H9 (cell line): Measurements from ENCODE around the gene SUPT20H. TPM values are rescaled to one million over a fixed set of nuclear protein-coding genes. Genes with fewer than 3 reads are reported as not detected.

Experiments
- DNase-seq: peaks from one replicate; pipeline ENCODE4 v3.0.0-alpha.2; 2017
- H2AFZ ChIP-seq: one replicate; pipeline ENCODE4 v1.6.1; 2013; ENCODE audit warnings: mild to moderate bottlenecking, low read length, control low read depth, moderate library complexity
- H2AK5ac ChIP-seq: 2 replicates; pipeline ENCODE4 v1.6.1; 2013; ENCODE audit warnings: low read length, control low read depth, mixed read lengths; ENCODE audit not compliant: insufficient read length
- H2BK120ac ChIP-seq: one replicate; pipeline ENCODE4 v1.6.1; 2013; ENCODE audit warnings: low read depth, mild to moderate bottlenecking, low read length, control low read depth, inconsistent platforms; ENCODE audit not compliant: poor library complexity, severe bottlenecking
- H2BK12ac ChIP-seq: 2 replicates; pipeline ENCODE4 v1.6.1; 2013; ENCODE audit warnings: low read length, control low read depth, mixed read lengths, low read depth; ENCODE audit not compliant: insufficient read length
- H2BK15ac ChIP-seq: 2 replicates; pipeline ENCODE4 v1.6.1; 2013; ENCODE audit warnings: low read depth, low read length, control low read depth
- H2BK20ac ChIP-seq: one replicate; pipeline ENCODE4 v1.6.1; 2013; ENCODE audit warnings: low read depth, mild to moderate bottlenecking, low read length, control low read depth, inconsistent platforms; ENCODE audit not compliant: poor library complexity, severe bottlenecking
- H2BK5ac ChIP-seq: 2 replicates; pipeline ENCODE4 v1.6.1; 2013; ENCODE audit warnings: low read length, control low read depth, mixed read lengths; ENCODE audit not compliant: insufficient read length
- H3K14ac ChIP-seq: 2 replicates; pipeline ENCODE4 v1.6.1; 2013; ENCODE audit warnings: low read length, control low read depth; ENCODE audit not compliant: insufficient read depth
- H3K18ac ChIP-seq: 2 replicates; pipeline ENCODE4 v1.6.1; 2013; ENCODE audit warnings: low read depth, mild to moderate bottlenecking, mixed read lengths, low read length, control low read depth; ENCODE audit not compliant: insufficient read length
- H3K23ac ChIP-seq: 2 replicates; pipeline ENCODE4 v1.6.1; 2013; ENCODE audit warnings: low read length, control low read depth, mixed read lengths, low read depth; ENCODE audit not compliant: insufficient read length
- H3K23me2 ChIP-seq: 2 replicates; pipeline ENCODE4 v1.6.1; 2013; ENCODE audit warnings: low read depth, mild to moderate bottlenecking, mixed read lengths, low read length, control low read depth; ENCODE audit not compliant: insufficient read length, poor library complexity, severe bottlenecking
- H3K27ac ChIP-seq: 2 replicates; pipeline ENCODE4 v1.5.1; 2013; ENCODE audit warnings: low read length, control low read depth, mixed read lengths, low read depth; ENCODE audit not compliant: insufficient read length
- H3K27me3 ChIP-seq: 2 replicates; pipeline ENCODE4 v1.6.1; 2013; ENCODE audit warnings: low read length, control low read depth, inconsistent platforms; ENCODE audit not compliant: insufficient read depth
- H3K4ac ChIP-seq: 2 replicates; pipeline ENCODE4 v1.6.1; 2013; ENCODE audit warnings: low read depth, mild to moderate bottlenecking, control low read depth, inconsistent platforms, low read length, moderate library complexity
- H3K4me1 ChIP-seq: 2 replicates; pipeline ENCODE4 v1.6.1; 2013; ENCODE audit warnings: low read length, control low read depth, inconsistent platforms; ENCODE audit not compliant: insufficient read depth
- H3K4me2 ChIP-seq: 2 replicates; pipeline ENCODE4 v1.6.1; 2013; ENCODE audit warnings: low read length, control low read depth, mixed read lengths; ENCODE audit not compliant: insufficient read length, insufficient read depth
- H3K56ac ChIP-seq: 2 replicates; pipeline ENCODE4 v1.6.1; 2013; ENCODE audit warnings: low read depth, mild to moderate bottlenecking, mixed read lengths, low read length, control low read depth; ENCODE audit not compliant: insufficient read length
- H3K79me1 ChIP-seq: 2 replicates; pipeline ENCODE4 v1.6.1; 2013; ENCODE audit warnings: low read depth, mild to moderate bottlenecking, moderate library complexity, low read length, control low read depth, inconsistent platforms; ENCODE audit not compliant: insufficient read depth, poor library complexity, severe bottlenecking
- H3K79me2 ChIP-seq: 2 replicates; pipeline ENCODE4 v1.6.1; 2013; ENCODE audit warnings: low read length, control low read depth, inconsistent platforms; ENCODE audit not compliant: insufficient read depth
- H3K9ac ChIP-seq: 2 replicates; pipeline ENCODE4 v1.6.1; 2013; ENCODE audit warnings: low read length, control low read depth, mixed read lengths; ENCODE audit not compliant: insufficient read length; ENCODE audit errors: extremely low read depth
- H3K9me3 ChIP-seq: one replicate; pipeline ENCODE4 v1.6.1; 2013; ENCODE audit warnings: low read depth, low read length, inconsistent platforms; ENCODE audit not compliant: control insufficient read depth
- H3T11ph ChIP-seq: one replicate; pipeline ENCODE4 v1.6.1; 2013; ENCODE audit warnings: mild to moderate bottlenecking, low read length, control low read depth, inconsistent platforms
- H4K20me1 ChIP-seq: one replicate; pipeline ENCODE4 v1.6.1; 2013; ENCODE audit not compliant: control insufficient read depth, insufficient read length, insufficient read depth
- H4K5ac ChIP-seq: 2 replicates; pipeline ENCODE4 v1.6.1; 2013; ENCODE audit warnings: low read depth, mild to moderate bottlenecking, mixed read lengths, low read length, control low read depth; ENCODE audit not compliant: insufficient read length
- H4K8ac ChIP-seq: replicated peaks from 2 replicates; pipeline ENCODE4 v1.6.1; 2013; ENCODE audit warnings: low read length, control low read depth, mixed read lengths, low read depth; ENCODE audit not compliant: insufficient read length
- H4K91ac ChIP-seq: 2 replicates; pipeline ENCODE4 v1.6.1; 2013; ENCODE audit warnings: low read depth, mild to moderate bottlenecking, moderate library complexity, mixed read lengths, low read length, control low read depth; ENCODE audit not compliant: insufficient read length
- H3K27ac Mint-ChIP-seq, 3 experiments: 2 replicates in 2 of 3; 3 replicates in 1 of 3; pipeline ENCODE4 v1.8.0; 2020 to 2021; ENCODE audit warnings: mixed read lengths in 3 of 3, mild to moderate bottlenecking in 1 of 3, moderate library complexity in 1 of 3
- H3K27me3 Mint-ChIP-seq: 2 replicates; pipeline ENCODE4 v1.8.0; 2021; ENCODE audit warnings: low read depth, mild to moderate bottlenecking, moderate library complexity, mixed read lengths
- H3K36me3 Mint-ChIP-seq, 3 experiments: 2 replicates in 2 of 3; 3 replicates in 1 of 3; pipeline ENCODE4 v1.8.0; 2020 to 2021; ENCODE audit warnings: low read depth in 3 of 3, mixed read lengths in 3 of 3; ENCODE audit not compliant: insufficient read depth in 1 of 3
- H3K4me1 Mint-ChIP-seq, 2 experiments: 2 replicates each; pipeline ENCODE4 v1.8.0; 2020; ENCODE audit warnings: mixed read lengths in 2 of 2
- H3K4me3 Mint-ChIP-seq, 2 experiments: 2 replicates in 1 of 2; 3 replicates in 1 of 2; pipeline ENCODE4 v1.8.0; 2020 to 2021; ENCODE audit warnings: mild to moderate bottlenecking in 2 of 2, mixed read lengths in 2 of 2, moderate library complexity in 1 of 2
- H3K9me3 Mint-ChIP-seq, 2 experiments: 2 replicates in 1 of 2; 3 replicates in 1 of 2; pipeline ENCODE4 v1.8.0; 2020; ENCODE audit warnings: mild to moderate bottlenecking in 2 of 2, mixed read lengths in 2 of 2, moderate library complexity in 1 of 2
- CTCF ChIP-seq: fragments of 200-600 bp; sonication (generic); conservative IDR thresholded peaks from 3 replicates; pipeline ENCODE4 v1.8.0; 2021; ENCODE audit warnings: antibody characterized with exemption, mild to moderate bottlenecking
- WGBS: extraction: QIAGEN DNeasy Blood & Tissue Kit; methylation state at CpG from one replicate; pipeline ENCODE4 v1.1.7; 2013; ENCODE audit warnings: missing lambda C conversion rate, low lambda C conversion rate, mixed read lengths; ENCODE audit not compliant: insufficient read length; ENCODE audit errors: extremely low coverage; 5-methylcytosine and 5-hydroxymethylcytosine counted together
- total RNA-seq: library from RNA; stranded (reverse); gene quantifications from 2 replicates; pipeline ENCODE4 v1.2.1, GENCODE V29; 2021

Gene SUPT20H
- total RNA-seq, 1 experiment from 2014 or later = 59.5 TPM

GRCh38 chr13:37065890-37066526 is 6.5 kb upstream of the SUPT20H start:
- H3K9ac ChIP-seq = no peak overlapping the region
- H2AK5ac ChIP-seq = no peak overlapping the region
- H3K23me2 ChIP-seq = no peaks in the 10 kb centered on the region
- no peak overlapping the region for H3K18ac ChIP-seq
- H3K23ac ChIP-seq = no peak overlapping the region
- H4K8ac ChIP-seq = no peak overlapping the region
- H2AFZ ChIP-seq = no peak overlapping the region
- H2BK20ac ChIP-seq = no peak overlapping the region
- no peak overlapping the region for H3T11ph ChIP-seq
- H4K91ac ChIP-seq = no peak overlapping the region
- H4K5ac ChIP-seq = no peak overlapping the region
- Mint-ChIP-seq H3K36me3 (no peaks in the 10 kb centered on the region), H3K9me3 (no peaks in the 10 kb centered on the region), H3K27ac (peak overlapping the region in 2 of 3 experiments; percentile 4 to 27; a peak in 3 of 7 replicates), H3K27me3 (peaks cover 3% of the 10 kb centered on the region), H3K4me3 (peak overlapping the region in 1 of 2 experiments; percentile 1; a peak in 1 of 5 replicates), H3K4me1 (peaks cover 12 to 19% of the 10 kb centered on the region in 2 experiments)
- no peak overlapping the region for H3K56ac ChIP-seq
- H3K27me3 ChIP-seq = no peaks in the 10 kb centered on the region
- no peak for TF ChIP-seq CTCF
- H3K79me1 ChIP-seq = no peaks in the 10 kb centered on the region
- no peak overlapping the region for H2BK12ac ChIP-seq
- no peak overlapping the region for H2BK120ac ChIP-seq
- peak; percentile 45 for DNase-seq
- H4K20me1 ChIP-seq = no peaks in the 10 kb centered on the region
- no peak overlapping the region for H3K14ac ChIP-seq
- no peaks in the 10 kb centered on the region for H3K79me2 ChIP-seq
- H3K4me2 ChIP-seq = no peak overlapping the region
- no peak overlapping the region for H2BK15ac ChIP-seq
- H3K9me3 ChIP-seq = no peaks in the 10 kb centered on the region
- no peak overlapping the region for H3K4ac ChIP-seq
- H2BK5ac ChIP-seq = no peak overlapping the region
- H3K4me1 ChIP-seq = no peaks in the 10 kb centered on the region; the same call in 1 of the 2 replicates
- H3K27ac ChIP-seq = no peak overlapping the region
- WGBS = no CpG with 5 or more reads among the region's 6 CpGs
